A549 (cell line): ENCODE data around the gene SIAH3.

ENCODE experiments used
- CBX2 ChIP-seq: fragments of 200-600 bp; sonication (generic); IDR thresholded peaks from 2 replicates; pipeline ENCODE4 v1.6.1; 2016; ENCODE audit warnings: low read depth, mild to moderate bottlenecking, borderline replicate concordance
- JUNB ChIP-seq: fragments of >200 bp; sonication (Bioruptor Twin); formaldehyde crosslinking; IDR thresholded peaks from 2 replicates; pipeline ENCODE4 v1.6.1; 2016
- POLR2A ChIP-seq: IDR thresholded peaks from 2 replicates; pipeline ENCODE4 v1.6.1; 2012; ENCODE audit warnings: mild to moderate bottlenecking, low read length
- TF ChIP-seq, protein P1 (sequence below): fragments of >200 bp; sonication (Bioruptor Twin); formaldehyde crosslinking; IDR thresholded peaks from 3 replicates; pipeline ENCODE4 v1.5.1; 2016

GRCh38 chr13:45849408-45849807, 2.1 kb downstream of the SIAH3 start:
- TF ChIP-seq JUNB (no peak), POLR2A (no peak), CBX2 (no peak)
- TF ChIP-seq, protein P1, sequence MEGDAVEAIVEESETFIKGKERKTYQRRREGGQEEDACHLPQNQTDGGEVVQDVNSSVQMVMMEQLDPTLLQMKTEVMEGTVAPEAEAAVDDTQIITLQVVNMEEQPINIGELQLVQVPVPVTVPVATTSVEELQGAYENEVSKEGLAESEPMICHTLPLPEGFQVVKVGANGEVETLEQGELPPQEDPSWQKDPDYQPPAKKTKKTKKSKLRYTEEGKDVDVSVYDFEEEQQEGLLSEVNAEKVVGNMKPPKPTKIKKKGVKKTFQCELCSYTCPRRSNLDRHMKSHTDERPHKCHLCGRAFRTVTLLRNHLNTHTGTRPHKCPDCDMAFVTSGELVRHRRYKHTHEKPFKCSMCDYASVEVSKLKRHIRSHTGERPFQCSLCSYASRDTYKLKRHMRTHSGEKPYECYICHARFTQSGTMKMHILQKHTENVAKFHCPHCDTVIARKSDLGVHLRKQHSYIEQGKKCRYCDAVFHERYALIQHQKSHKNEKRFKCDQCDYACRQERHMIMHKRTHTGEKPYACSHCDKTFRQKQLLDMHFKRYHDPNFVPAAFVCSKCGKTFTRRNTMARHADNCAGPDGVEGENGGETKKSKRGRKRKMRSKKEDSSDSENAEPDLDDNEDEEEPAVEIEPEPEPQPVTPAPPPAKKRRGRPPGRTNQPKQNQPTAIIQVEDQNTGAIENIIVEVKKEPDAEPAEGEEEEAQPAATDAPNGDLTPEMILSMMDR: no peak
